H9 (cell line): ENCODE data around the gene CMSS1. TPM values are rescaled to one million over a fixed set of nuclear protein-coding genes. Genes with fewer than 3 reads are reported as not detected.

ENCODE experiments used
- DNase-seq: peaks from one replicate; pipeline ENCODE4 v3.0.0-alpha.2; 2017
- H2AFZ ChIP-seq: one replicate; pipeline ENCODE4 v1.6.1; 2013; ENCODE audit warnings: mild to moderate bottlenecking, low read length, control low read depth, moderate library complexity
- H2AK5ac ChIP-seq: 2 replicates; pipeline ENCODE4 v1.6.1; 2013; ENCODE audit warnings: low read length, control low read depth, mixed read lengths; ENCODE audit not compliant: insufficient read length
- H2BK120ac ChIP-seq: one replicate; pipeline ENCODE4 v1.6.1; 2013; ENCODE audit warnings: low read depth, mild to moderate bottlenecking, low read length, control low read depth, inconsistent platforms; ENCODE audit not compliant: poor library complexity, severe bottlenecking
- H2BK12ac ChIP-seq: 2 replicates; pipeline ENCODE4 v1.6.1; 2013; ENCODE audit warnings: low read length, control low read depth, mixed read lengths, low read depth; ENCODE audit not compliant: insufficient read length
- H2BK15ac ChIP-seq: 2 replicates; pipeline ENCODE4 v1.6.1; 2013; ENCODE audit warnings: low read depth, low read length, control low read depth
- H2BK20ac ChIP-seq: one replicate; pipeline ENCODE4 v1.6.1; 2013; ENCODE audit warnings: low read depth, mild to moderate bottlenecking, low read length, control low read depth, inconsistent platforms; ENCODE audit not compliant: poor library complexity, severe bottlenecking
- H2BK5ac ChIP-seq: 2 replicates; pipeline ENCODE4 v1.6.1; 2013; ENCODE audit warnings: low read length, control low read depth, mixed read lengths; ENCODE audit not compliant: insufficient read length
- H3K14ac ChIP-seq: 2 replicates; pipeline ENCODE4 v1.6.1; 2013; ENCODE audit warnings: low read length, control low read depth; ENCODE audit not compliant: insufficient read depth
- H3K18ac ChIP-seq: 2 replicates; pipeline ENCODE4 v1.6.1; 2013; ENCODE audit warnings: low read depth, mild to moderate bottlenecking, mixed read lengths, low read length, control low read depth; ENCODE audit not compliant: insufficient read length
- H3K23ac ChIP-seq: 2 replicates; pipeline ENCODE4 v1.6.1; 2013; ENCODE audit warnings: low read length, control low read depth, mixed read lengths, low read depth; ENCODE audit not compliant: insufficient read length
- H3K23me2 ChIP-seq: 2 replicates; pipeline ENCODE4 v1.6.1; 2013; ENCODE audit warnings: low read depth, mild to moderate bottlenecking, mixed read lengths, low read length, control low read depth; ENCODE audit not compliant: insufficient read length, poor library complexity, severe bottlenecking
- H3K27ac ChIP-seq: 2 replicates; pipeline ENCODE4 v1.5.1; 2013; ENCODE audit warnings: low read length, control low read depth, mixed read lengths, low read depth; ENCODE audit not compliant: insufficient read length
- H3K27me3 ChIP-seq: 2 replicates; pipeline ENCODE4 v1.6.1; 2013; ENCODE audit warnings: low read length, control low read depth, inconsistent platforms; ENCODE audit not compliant: insufficient read depth
- H3K4ac ChIP-seq: 2 replicates; pipeline ENCODE4 v1.6.1; 2013; ENCODE audit warnings: low read depth, mild to moderate bottlenecking, control low read depth, inconsistent platforms, low read length, moderate library complexity
- H3K4me1 ChIP-seq: 2 replicates; pipeline ENCODE4 v1.6.1; 2013; ENCODE audit warnings: low read length, control low read depth, inconsistent platforms; ENCODE audit not compliant: insufficient read depth
- H3K4me2 ChIP-seq: 2 replicates; pipeline ENCODE4 v1.6.1; 2013; ENCODE audit warnings: low read length, control low read depth, mixed read lengths; ENCODE audit not compliant: insufficient read length, insufficient read depth
- H3K56ac ChIP-seq: 2 replicates; pipeline ENCODE4 v1.6.1; 2013; ENCODE audit warnings: low read depth, mild to moderate bottlenecking, mixed read lengths, low read length, control low read depth; ENCODE audit not compliant: insufficient read length
- H3K79me1 ChIP-seq: 2 replicates; pipeline ENCODE4 v1.6.1; 2013; ENCODE audit warnings: low read depth, mild to moderate bottlenecking, moderate library complexity, low read length, control low read depth, inconsistent platforms; ENCODE audit not compliant: insufficient read depth, poor library complexity, severe bottlenecking
- H3K79me2 ChIP-seq: 2 replicates; pipeline ENCODE4 v1.6.1; 2013; ENCODE audit warnings: low read length, control low read depth, inconsistent platforms; ENCODE audit not compliant: insufficient read depth
- H3K9ac ChIP-seq: 2 replicates; pipeline ENCODE4 v1.6.1; 2013; ENCODE audit warnings: low read length, control low read depth, mixed read lengths; ENCODE audit not compliant: insufficient read length; ENCODE audit errors: extremely low read depth
- H3K9me3 ChIP-seq: one replicate; pipeline ENCODE4 v1.6.1; 2013; ENCODE audit warnings: low read depth, low read length, inconsistent platforms; ENCODE audit not compliant: control insufficient read depth
- H3T11ph ChIP-seq: one replicate; pipeline ENCODE4 v1.6.1; 2013; ENCODE audit warnings: mild to moderate bottlenecking, low read length, control low read depth, inconsistent platforms
- H4K20me1 ChIP-seq: one replicate; pipeline ENCODE4 v1.6.1; 2013; ENCODE audit not compliant: control insufficient read depth, insufficient read length, insufficient read depth
- H4K5ac ChIP-seq: 2 replicates; pipeline ENCODE4 v1.6.1; 2013; ENCODE audit warnings: low read depth, mild to moderate bottlenecking, mixed read lengths, low read length, control low read depth; ENCODE audit not compliant: insufficient read length
- H4K8ac ChIP-seq: replicated peaks from 2 replicates; pipeline ENCODE4 v1.6.1; 2013; ENCODE audit warnings: low read length, control low read depth, mixed read lengths, low read depth; ENCODE audit not compliant: insufficient read length
- H4K91ac ChIP-seq: 2 replicates; pipeline ENCODE4 v1.6.1; 2013; ENCODE audit warnings: low read depth, mild to moderate bottlenecking, moderate library complexity, mixed read lengths, low read length, control low read depth; ENCODE audit not compliant: insufficient read length
- H3K27ac Mint-ChIP-seq, 3 experiments: 2 replicates in 2 of 3; 3 replicates in 1 of 3; pipeline ENCODE4 v1.8.0; 2020 to 2021; ENCODE audit warnings: mixed read lengths in 3 of 3, mild to moderate bottlenecking in 1 of 3, moderate library complexity in 1 of 3
- H3K27me3 Mint-ChIP-seq: 2 replicates; pipeline ENCODE4 v1.8.0; 2021; ENCODE audit warnings: low read depth, mild to moderate bottlenecking, moderate library complexity, mixed read lengths
- H3K36me3 Mint-ChIP-seq, 3 experiments: 2 replicates in 2 of 3; 3 replicates in 1 of 3; pipeline ENCODE4 v1.8.0; 2020 to 2021; ENCODE audit warnings: low read depth in 3 of 3, mixed read lengths in 3 of 3; ENCODE audit not compliant: insufficient read depth in 1 of 3
- H3K4me1 Mint-ChIP-seq, 2 experiments: 2 replicates each; pipeline ENCODE4 v1.8.0; 2020; ENCODE audit warnings: mixed read lengths in 2 of 2
- H3K4me3 Mint-ChIP-seq, 2 experiments: 2 replicates in 1 of 2; 3 replicates in 1 of 2; pipeline ENCODE4 v1.8.0; 2020 to 2021; ENCODE audit warnings: mild to moderate bottlenecking in 2 of 2, mixed read lengths in 2 of 2, moderate library complexity in 1 of 2
- H3K9me3 Mint-ChIP-seq, 2 experiments: 2 replicates in 1 of 2; 3 replicates in 1 of 2; pipeline ENCODE4 v1.8.0; 2020; ENCODE audit warnings: mild to moderate bottlenecking in 2 of 2, mixed read lengths in 2 of 2, moderate library complexity in 1 of 2
- total RNA-seq: library from RNA; stranded (reverse); gene quantifications from 2 replicates; pipeline ENCODE4 v1.2.1, GENCODE V29; 2021
- TF ChIP-seq, protein P1 (sequence below): fragments of 200-600 bp; sonication (generic); conservative IDR thresholded peaks from 3 replicates; pipeline ENCODE4 v1.8.0; 2021; ENCODE audit warnings: antibody characterized with exemption, mild to moderate bottlenecking

Gene CMSS1
- total RNA-seq, 1 experiment from 2014 or later = 61.8 TPM

DNA sequence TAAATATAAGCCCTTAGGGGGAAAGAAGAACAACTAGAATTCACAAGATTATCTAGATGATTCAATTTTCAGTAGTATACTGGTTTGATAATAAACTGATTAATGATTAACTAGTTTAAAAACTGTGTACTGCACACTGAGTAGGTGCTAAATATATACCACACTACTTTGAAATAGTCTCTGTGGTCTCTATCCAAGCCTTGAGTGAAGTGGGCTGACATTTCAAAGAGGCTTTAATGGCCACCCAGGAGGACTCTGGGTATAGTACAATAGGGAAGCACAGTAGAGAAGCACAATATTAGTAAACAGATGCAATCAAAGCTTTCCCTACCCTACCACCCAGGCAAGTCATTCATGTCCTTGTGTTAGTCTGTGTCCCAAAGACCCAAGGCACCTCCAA, 249.9 kb downstream of the CMSS1 start:
- Histone ChIP-seq H3K79me1 (no peaks in the 10 kb centered on the region), H3K79me2 (no peaks in the 10 kb centered on the region), H2BK12ac (no peak overlapping the region), H2BK5ac (no peak overlapping the region), H3K9me3 (no peaks in the 10 kb centered on the region), H3K27ac (no peak overlapping the region), H4K8ac (no peak overlapping the region), H2BK120ac (no peak overlapping the region), H3K23ac (no peak overlapping the region), H3K4ac (no peak overlapping the region), H3K14ac (no peak overlapping the region), H2AK5ac (no peak overlapping the region), H2BK15ac (no peak overlapping the region), H3K56ac (no peak overlapping the region), H3K4me1 (no peaks in the 10 kb centered on the region), H4K91ac (no peak overlapping the region), H3K23me2 (no peaks in the 10 kb centered on the region), H2AFZ (no peak overlapping the region), H2BK20ac (no peak overlapping the region), H3T11ph (no peak overlapping the region), H3K27me3 (no peaks in the 10 kb centered on the region), H3K18ac (no peak overlapping the region), H3K4me2 (no peak overlapping the region), H4K20me1 (no peaks in the 10 kb centered on the region), H3K9ac (no peak overlapping the region), H4K5ac (no peak overlapping the region)
- H3K36me3 Mint-ChIP-seq = no peaks in the 10 kb centered on the region
- no peaks in the 10 kb centered on the region for H3K9me3 Mint-ChIP-seq
- TF ChIP-seq, protein P1, sequence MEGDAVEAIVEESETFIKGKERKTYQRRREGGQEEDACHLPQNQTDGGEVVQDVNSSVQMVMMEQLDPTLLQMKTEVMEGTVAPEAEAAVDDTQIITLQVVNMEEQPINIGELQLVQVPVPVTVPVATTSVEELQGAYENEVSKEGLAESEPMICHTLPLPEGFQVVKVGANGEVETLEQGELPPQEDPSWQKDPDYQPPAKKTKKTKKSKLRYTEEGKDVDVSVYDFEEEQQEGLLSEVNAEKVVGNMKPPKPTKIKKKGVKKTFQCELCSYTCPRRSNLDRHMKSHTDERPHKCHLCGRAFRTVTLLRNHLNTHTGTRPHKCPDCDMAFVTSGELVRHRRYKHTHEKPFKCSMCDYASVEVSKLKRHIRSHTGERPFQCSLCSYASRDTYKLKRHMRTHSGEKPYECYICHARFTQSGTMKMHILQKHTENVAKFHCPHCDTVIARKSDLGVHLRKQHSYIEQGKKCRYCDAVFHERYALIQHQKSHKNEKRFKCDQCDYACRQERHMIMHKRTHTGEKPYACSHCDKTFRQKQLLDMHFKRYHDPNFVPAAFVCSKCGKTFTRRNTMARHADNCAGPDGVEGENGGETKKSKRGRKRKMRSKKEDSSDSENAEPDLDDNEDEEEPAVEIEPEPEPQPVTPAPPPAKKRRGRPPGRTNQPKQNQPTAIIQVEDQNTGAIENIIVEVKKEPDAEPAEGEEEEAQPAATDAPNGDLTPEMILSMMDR = no peak
- H3K4me1 Mint-ChIP-seq = peaks cover 7 to 8% of the 10 kb centered on the region in 2 experiments; a peak in 3 of 4 replicates
- H3K27me3 Mint-ChIP-seq = no peaks in the 10 kb centered on the region
- no peak for DNase-seq
- no peak overlapping the region for H3K4me3 Mint-ChIP-seq
- H3K27ac Mint-ChIP-seq = no peak overlapping the region; a peak in 1 of 7 replicates
